Psoas muscle (tissue), 8 donors: ENCODE results near the gene GPATCH8. TPM values are rescaled to one million over a fixed set of nuclear protein-coding genes. Genes with fewer than 3 reads are reported as not detected.
A peak's percentile ranks its signal among the peaks of the same experiment; 100 is the strongest.

ENCODE experiments used
- ATAC-seq, 4 donors: fragments of 200-7000 bp; cut with Tn5 transposase; one replicate each; pipeline ENCODE4 v1.9.1; 2020; ENCODE audit warnings: moderate library complexity in 3 of 4, mild to moderate bottlenecking in 2 of 4
- DNase-seq, 2 donors: peaks; one replicate each; pipeline ENCODE4 v3.0.0-alpha.2; 2020
- H3K27ac ChIP-seq: fragments of 200-600 bp; one replicate; pipeline ENCODE4 v1.8.0; 2022
- H3K27me3 ChIP-seq, 3 donors: fragments of 200-600 bp in 1 of 3; one replicate each; pipeline versions ENCODE4 v1.6.1 to v1.8.0; 2013 to 2022; ENCODE audit warnings: low read length in 2 of 3, mild to moderate bottlenecking in 2 of 3, moderate library complexity in 1 of 3; ENCODE audit not compliant: insufficient read depth in 3 of 3
- H3K36me3 ChIP-seq, 2 donors: fragments of 200-600 bp in 1 of 2; one replicate each; pipeline versions ENCODE4 v1.6.1 to v1.8.0; 2013 to 2022; ENCODE audit warnings: low read depth in 1 of 2, mild to moderate bottlenecking in 1 of 2, moderate library complexity in 1 of 2; ENCODE audit not compliant: insufficient read depth in 1 of 2
- H3K4me1 ChIP-seq: fragments of 200-600 bp; one replicate; pipeline ENCODE4 v1.8.0; 2022
- H3K4me3 ChIP-seq: fragments of 200-600 bp; one replicate; pipeline ENCODE4 v1.8.0; 2022; ENCODE audit warnings: mild to moderate bottlenecking
- H3K9me3 ChIP-seq: fragments of 200-600 bp; one replicate; pipeline ENCODE4 v1.8.0; 2022
- CTCF ChIP-seq: fragments of 200-600 bp; IDR thresholded peaks from one replicate; pipeline ENCODE4 v1.8.0; 2022; ENCODE audit warnings: antibody characterized with exemption
- WGBS, 3 donors: extraction: QIAGEN DNeasy Blood & Tissue Kit; methylation state at CpG; one replicate each; pipeline versions ENCODE4 v1.1.6 to v1.1.7; 2013; 5-methylcytosine and 5-hydroxymethylcytosine counted together
- intact Hi-C, 2 donors: fragments of 100-400 bp; cut with DNase I; formaldehyde crosslinking; loops; one replicate each; pipeline versions ENCODE4 v1.11.0 to v1.14.2; 2022
- polyA plus RNA-seq, 3 donors: library from polyadenylated mRNA; stranded (reverse); fragments of 200-250 nt; gene quantifications; one replicate each; pipeline ENCODE4 v1.2.3, GENCODE V29; 2013
- total RNA-seq, 4 donors: library from RNA; stranded (reverse); fragmentation: NEBNext Ultra II Directional in 2 of 4; extraction: Animal tissue kit (Norgen Biotek cat#: 25700) in 2 of 4; gene quantifications; one replicate each; pipeline versions ENCODE4 v1.2.1 to v1.2.4, GENCODE V29; 2021 to 2023
- donor health status: healthy with polysubstance abuse.
- donor health status: DM: no; HTN: no; CAD: no; lungs with moderate emphysema.
- donor health status: Bipolar disorder and iron deficiency.
- donor health status: healthy.
- donor health status: DM: yes; HTN: yes; CAD: no.
- donor health status: DM: no; HTN: no; CAD: no.
- donor health status: DM: no; HTN: no; CAD: no.
- donor health status: DM: yes; HTN: yes; CAD: no.

GPATCH8 gene
- total and polyA plus RNA-seq, 7 donors: 5.7 to 28.1 (median 19.0) TPM

- Histone ChIP-seq H3K4me3 (no peak overlapping the region), H3K4me1 (peaks cover 15% of the 10 kb centered on the region), H3K27me3 (no peaks in the 10 kb centered on the region), H3K36me3 (no peaks in the 10 kb centered on the region), H3K27ac (no peak overlapping the region), H3K9me3 (no peaks in the 10 kb centered on the region)
- TF ChIP-seq CTCF: no peak
- 93 to 94% (median 94%) methylated on average over 2 of the region's 2 CpGs for WGBS, 3 donors
- intact Hi-C loops: no loop called here
- no peak for ATAC-seq
- no peak for DNase-seq
These were observed 16.0 kb downstream of the GPATCH8 start for GRCh38 chr17:44487170-44487569.

GRCh38 chr17:44473367-44473766, 29.8 kb downstream of the GPATCH8 start:
- H3K36me3 ChIP-seq: peaks cover 0 to 40% of the 10 kb centered on the region in 2 donors
- H3K27me3 ChIP-seq: no peaks in the 10 kb centered on the region
- H3K4me1 ChIP-seq: peaks cover 28% of the 10 kb centered on the region
- no peaks in the 10 kb centered on the region for H3K9me3 ChIP-seq
- no peak overlapping the region for H3K27ac ChIP-seq
- H3K4me3 ChIP-seq: no peak overlapping the region
- ATAC-seq (peak in 2 of 4 donors; percentile 59 to 70), DNase-seq (no peak)
- no peak for TF ChIP-seq CTCF
- intact Hi-C loops: no loop called here
- WGBS, 3 donors: 83 to 93% (median 86%) methylated on average over 6 of the region's 6 CpGs

GRCh38 chr17:44469676-44470075, 33.5 kb downstream of the GPATCH8 start:
- WGBS, 3 donors: 93 to 97% (median 95%) methylated on average over 2 of the region's 2 CpGs
- peaks cover 35% of the 10 kb centered on the region for H3K4me1 ChIP-seq
- H3K9me3 ChIP-seq: no peaks in the 10 kb centered on the region
- ATAC-seq (no peak), DNase-seq (no peak)
- H3K36me3 ChIP-seq: peaks cover 0 to 40% of the 10 kb centered on the region in 2 donors
- intact Hi-C loops: loop anchor here (5.0 kb wide), 2 partner anchors 37 to 42 kb away; no protein-coding TSS in a partner anchor
- no peak for TF ChIP-seq CTCF
- no peak overlapping the region for H3K4me3 ChIP-seq
- no peak overlapping the region for H3K27ac ChIP-seq
- no peaks in the 10 kb centered on the region for H3K27me3 ChIP-seq

- ATAC-seq: peak in 1 of 4 donors; percentile 25
- intact Hi-C loops: loop anchor here (5.0 kb wide), 2 partner anchors 35 to 40 kb away; no protein-coding TSS in a partner anchor
- WGBS, 3 donors: 16 to 33% (median 21%) methylated on average over 3 of the region's 3 CpGs
These were observed 36.1 kb downstream of the GPATCH8 start for GRCh38 chr17:44467108-44467507.

More at GRCh38 chr17:44467108-44467507, 36.1 kb downstream of the GPATCH8 start:
- Histone ChIP-seq H3K36me3 (peaks cover 0 to 30% of the 10 kb centered on the region in 2 donors), H3K27me3 (no peaks in the 10 kb centered on the region), H3K9me3 (no peaks in the 10 kb centered on the region), H3K27ac (peak overlapping the region; percentile 58), H3K4me1 (peaks cover 39% of the 10 kb centered on the region), H3K4me3 (peak overlapping the region; percentile 43)
- DNase-seq: no peak
- no peak for TF ChIP-seq CTCF
